Brain microvascular endothelial cell (primary cell): ENCODE results near the gene ZFP57.
A peak's percentile ranks its signal among the peaks of the same experiment; 100 is the strongest.

Experiments
- DNase-seq: peaks from one replicate; pipeline ENCODE4 v3.0.0-alpha.2; 2020
- H3K27ac ChIP-seq: fragments of 250-450 bp; sonication (Bioruptor Pico); 2 replicates; pipeline ENCODE4 v1.5.1; 2020; ENCODE audit warnings: mild to moderate bottlenecking, moderate library complexity
- H3K27me3 ChIP-seq: fragments of 250-450 bp; sonication (Bioruptor Pico); replicated peaks from 2 replicates; pipeline ENCODE4 v1.5.1; 2020; ENCODE audit warnings: mild to moderate bottlenecking
- H3K36me3 ChIP-seq: fragments of 250-450 bp; sonication (Bioruptor Pico); replicated peaks from 2 replicates; pipeline ENCODE4 v1.5.1; 2020; ENCODE audit warnings: mild to moderate bottlenecking
- H3K4me3 ChIP-seq: 2 replicates; pipeline ENCODE4 v1.5.1; 2011; ENCODE audit warnings: low read depth, mild to moderate bottlenecking, control low read depth, low read length, moderate library complexity
- in situ Hi-C: cut with HindIII; loops from 2 replicates; pipeline ENCODE4 v1.10.0; 2017; ENCODE audit warnings: low sequenced_read_pairs, low pct_ligation_motif_present
- TF ChIP-seq, protein P1 (sequence below): IDR thresholded peaks from 2 replicates; pipeline ENCODE4 v1.5.1; 2011; ENCODE audit warnings: low read depth, mild to moderate bottlenecking, moderate library complexity, low read length, control low read depth, inconsistent platforms; ENCODE audit errors: missing control alignments

Gene ZFP57

DNA sequence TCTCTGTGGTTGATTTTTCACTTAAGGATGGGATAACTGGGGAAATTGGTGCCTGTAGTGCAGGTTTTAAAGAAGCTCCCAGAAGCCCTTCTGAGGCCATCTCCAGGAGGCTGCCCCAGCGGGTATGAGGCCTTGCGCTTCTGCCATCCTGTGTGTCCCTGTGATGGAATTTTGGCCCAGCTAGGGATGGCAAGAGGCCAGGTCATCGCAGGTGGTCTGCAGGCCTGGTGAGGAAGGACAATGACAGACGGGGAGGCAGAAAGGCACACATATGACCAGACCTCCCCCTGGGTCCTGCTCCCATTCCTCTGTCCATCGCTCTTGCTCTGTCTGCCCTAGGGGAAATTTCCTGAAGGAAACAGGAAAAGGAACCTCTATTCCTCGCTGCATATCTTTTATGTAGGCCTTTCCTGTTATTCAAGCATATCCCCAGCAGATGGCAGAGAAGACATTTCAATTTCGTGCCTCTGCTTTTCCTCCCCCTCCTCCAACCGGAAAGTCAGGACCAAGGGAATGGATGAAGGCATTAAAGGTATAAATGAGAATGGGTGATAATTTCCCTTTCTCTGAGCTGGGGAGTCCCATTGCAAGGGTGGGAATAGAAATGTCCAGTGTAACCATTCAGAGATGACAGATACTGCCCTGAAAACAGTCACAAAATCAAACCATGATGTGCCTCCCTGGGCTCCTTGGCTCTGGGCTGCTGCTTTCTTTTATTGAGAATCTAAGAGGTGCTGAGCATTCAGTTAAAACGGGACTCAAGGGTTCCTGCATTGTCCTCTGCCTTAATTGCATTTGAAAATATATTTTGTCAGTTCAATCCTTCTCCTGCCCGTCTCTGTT, 24.7 kb upstream of the ZFP57 start:
- Histone ChIP-seq H3K4me3 (no peak overlapping the region), H3K27me3 (peaks cover 3% of the 10 kb centered on the region), H3K27ac (no peak overlapping the region), H3K36me3 (no peaks in the 10 kb centered on the region)
- in situ Hi-C loops, result no loop called here
- TF ChIP-seq, protein P1, sequence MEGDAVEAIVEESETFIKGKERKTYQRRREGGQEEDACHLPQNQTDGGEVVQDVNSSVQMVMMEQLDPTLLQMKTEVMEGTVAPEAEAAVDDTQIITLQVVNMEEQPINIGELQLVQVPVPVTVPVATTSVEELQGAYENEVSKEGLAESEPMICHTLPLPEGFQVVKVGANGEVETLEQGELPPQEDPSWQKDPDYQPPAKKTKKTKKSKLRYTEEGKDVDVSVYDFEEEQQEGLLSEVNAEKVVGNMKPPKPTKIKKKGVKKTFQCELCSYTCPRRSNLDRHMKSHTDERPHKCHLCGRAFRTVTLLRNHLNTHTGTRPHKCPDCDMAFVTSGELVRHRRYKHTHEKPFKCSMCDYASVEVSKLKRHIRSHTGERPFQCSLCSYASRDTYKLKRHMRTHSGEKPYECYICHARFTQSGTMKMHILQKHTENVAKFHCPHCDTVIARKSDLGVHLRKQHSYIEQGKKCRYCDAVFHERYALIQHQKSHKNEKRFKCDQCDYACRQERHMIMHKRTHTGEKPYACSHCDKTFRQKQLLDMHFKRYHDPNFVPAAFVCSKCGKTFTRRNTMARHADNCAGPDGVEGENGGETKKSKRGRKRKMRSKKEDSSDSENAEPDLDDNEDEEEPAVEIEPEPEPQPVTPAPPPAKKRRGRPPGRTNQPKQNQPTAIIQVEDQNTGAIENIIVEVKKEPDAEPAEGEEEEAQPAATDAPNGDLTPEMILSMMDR, result peak; percentile 50
- DNase-seq, result no peak

DNA sequence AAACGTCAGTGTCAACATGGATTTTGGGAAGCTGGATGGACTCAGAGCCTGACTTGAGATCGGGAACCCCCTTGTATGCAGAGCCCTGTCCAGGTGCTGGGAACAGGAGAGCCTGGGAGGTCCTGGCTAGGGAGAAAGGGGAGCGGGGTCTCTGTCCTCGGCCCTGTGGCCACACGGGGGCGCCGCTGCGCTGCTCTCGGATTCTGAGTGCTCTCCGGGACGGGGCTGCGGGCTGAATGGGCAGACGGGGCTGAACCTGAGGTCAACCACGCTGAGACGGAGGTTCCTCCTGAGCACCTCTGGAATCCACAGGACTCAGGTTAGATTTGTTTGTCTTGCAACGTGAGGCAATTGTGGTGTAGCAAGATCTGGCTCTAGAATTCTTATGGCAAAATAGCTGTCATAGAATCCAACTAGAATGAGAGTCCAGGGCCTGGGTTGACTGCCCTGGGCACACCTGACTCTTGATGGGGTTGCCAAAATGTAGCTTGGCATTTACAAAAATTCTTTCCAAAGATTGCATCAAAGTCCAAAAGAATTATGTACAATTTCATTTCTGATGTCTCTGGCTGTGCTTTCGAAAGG, 21.7 kb upstream of the ZFP57 start:
- in situ Hi-C loops, result no loop called here
- no peak overlapping the region for H3K27ac ChIP-seq
- peaks cover 3% of the 10 kb centered on the region for H3K27me3 ChIP-seq
- DNase-seq, result peak; percentile 31
- H3K36me3 ChIP-seq, result no peaks in the 10 kb centered on the region
- H3K4me3 ChIP-seq, result no peak overlapping the region
- TF ChIP-seq, protein P1, result peak; percentile 86

DNA sequence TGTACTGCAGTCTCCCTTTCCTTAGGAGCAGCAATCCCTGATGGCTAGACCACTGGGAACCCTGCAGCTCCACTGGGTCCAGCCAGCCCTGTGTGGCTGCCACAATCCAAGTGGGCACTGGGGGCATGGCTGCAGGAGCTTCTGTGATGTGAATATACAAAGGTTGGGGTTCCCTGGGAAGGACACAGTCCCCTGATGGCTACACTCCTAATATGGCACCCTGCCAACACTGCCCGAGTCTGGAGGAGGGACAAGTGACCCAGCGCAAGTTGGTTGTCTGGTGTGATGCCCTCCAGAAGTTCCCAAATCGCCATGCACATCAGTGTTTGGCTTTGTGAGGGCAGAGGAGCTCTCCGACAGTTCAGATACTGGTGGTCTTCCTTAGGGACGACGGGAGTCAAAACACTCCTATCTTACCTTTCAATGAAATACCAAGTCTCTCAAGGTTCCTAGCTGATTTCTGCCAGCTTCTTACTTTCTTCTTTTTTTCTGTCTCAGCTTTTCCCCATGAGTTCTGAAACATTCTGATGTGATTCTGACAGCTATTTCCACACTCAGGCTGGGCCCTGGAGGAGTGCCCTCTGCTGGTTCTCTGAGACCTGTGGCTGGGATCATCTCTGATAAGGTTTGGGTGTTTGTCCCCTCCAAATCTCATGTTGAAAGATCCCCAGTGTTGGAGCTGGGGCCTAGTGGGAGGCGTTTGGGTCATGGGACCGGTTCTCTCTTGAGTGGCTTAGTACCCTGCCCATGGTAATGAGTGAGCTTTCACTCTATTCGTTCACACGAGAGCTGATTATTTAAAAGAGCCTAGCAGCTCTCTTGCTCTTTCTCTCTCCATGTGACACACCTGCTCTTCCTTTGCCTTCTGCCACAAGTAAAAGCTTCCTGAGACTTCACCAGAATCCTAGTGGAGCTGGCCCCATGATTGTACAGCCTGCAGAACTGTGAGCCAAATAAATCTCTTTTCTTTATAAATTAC, 15.5 kb upstream of the ZFP57 start:
- Histone ChIP-seq H3K4me3 (no peak overlapping the region), H3K27me3 (no peaks in the 10 kb centered on the region), H3K36me3 (no peaks in the 10 kb centered on the region), H3K27ac (no peak overlapping the region)
- in situ Hi-C loops, result no loop called here
- TF ChIP-seq, protein P1, result peak; percentile 71
- DNase-seq, result peak; percentile 19

DNA sequence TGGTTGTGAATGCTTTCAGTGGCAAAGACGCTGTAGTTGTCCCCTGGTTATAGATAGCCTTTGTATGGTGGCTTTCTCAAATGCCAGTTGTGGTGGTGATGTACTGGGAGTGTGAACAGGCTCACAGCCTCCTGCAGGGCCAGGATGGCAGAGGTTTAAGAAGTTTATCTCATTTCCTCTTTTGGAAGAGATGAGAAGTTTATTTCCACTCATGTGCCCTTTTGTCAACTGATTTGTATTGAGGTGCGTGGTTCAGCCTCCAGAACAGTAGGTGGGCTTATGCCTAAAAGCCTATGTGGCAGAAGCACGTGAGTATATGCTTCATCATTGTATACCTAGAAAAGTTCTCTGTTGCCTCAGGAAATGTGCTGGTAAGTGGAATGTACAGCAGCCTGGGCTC, 13.7 kb upstream of the ZFP57 start:
- Histone ChIP-seq H3K27ac (no peak overlapping the region), H3K27me3 (no peaks in the 10 kb centered on the region), H3K36me3 (no peaks in the 10 kb centered on the region), H3K4me3 (no peak overlapping the region)
- DNase-seq, result no peak
- in situ Hi-C loops, result no loop called here
- TF ChIP-seq, protein P1, result no peak

DNA sequence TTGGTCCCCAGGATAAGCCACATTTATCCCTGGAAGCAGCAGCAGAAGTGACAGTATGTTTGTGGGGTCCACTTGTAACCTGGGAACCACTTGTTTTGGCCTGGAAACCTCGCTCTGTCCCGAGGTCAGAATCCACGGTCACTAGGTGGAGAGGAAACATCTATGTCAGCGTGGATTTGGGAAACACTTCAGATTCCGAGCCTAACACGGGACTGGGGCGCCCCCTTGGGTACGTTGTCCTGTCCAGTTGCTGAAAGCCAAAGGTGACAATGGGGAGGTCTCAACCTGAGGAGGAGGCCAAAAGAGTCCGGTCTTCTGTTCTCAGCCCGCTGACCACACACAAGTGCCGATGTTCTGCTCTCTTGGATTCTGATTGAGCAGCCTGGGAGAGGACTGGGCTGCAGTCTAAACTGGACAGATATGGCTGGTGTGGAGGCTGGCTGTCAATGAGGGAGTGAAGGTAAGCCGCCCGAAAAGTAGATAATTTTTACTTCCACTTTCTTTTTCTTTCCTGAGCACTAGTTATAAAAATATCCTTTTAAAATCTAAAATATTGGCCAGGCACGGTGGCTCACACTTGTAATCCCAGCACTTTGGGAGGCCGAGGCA, 4.9 kb upstream of the ZFP57 start:
- TF ChIP-seq, protein P1, result no peak
- Histone ChIP-seq H3K27ac (no peak overlapping the region), H3K27me3 (no peaks in the 10 kb centered on the region), H3K36me3 (no peaks in the 10 kb centered on the region), H3K4me3 (no peak overlapping the region)
- in situ Hi-C loops, result no loop called here
- no peak for DNase-seq
